HG03460 (cell line): ENCODE data around the gene RAD18.

Experiments used
- ATAC-seq: cut with Tn5 transposase; IDR thresholded peaks from one replicate; pipeline ENCODE4 v1.9.1; 2021; ENCODE audit not compliant: unreplicated experiment

RAD18 gene

GRCh38 chr3:8900869-8901268 is 62.4 kb downstream of the RAD18 start:
- no peak for ATAC-seq

DNA sequence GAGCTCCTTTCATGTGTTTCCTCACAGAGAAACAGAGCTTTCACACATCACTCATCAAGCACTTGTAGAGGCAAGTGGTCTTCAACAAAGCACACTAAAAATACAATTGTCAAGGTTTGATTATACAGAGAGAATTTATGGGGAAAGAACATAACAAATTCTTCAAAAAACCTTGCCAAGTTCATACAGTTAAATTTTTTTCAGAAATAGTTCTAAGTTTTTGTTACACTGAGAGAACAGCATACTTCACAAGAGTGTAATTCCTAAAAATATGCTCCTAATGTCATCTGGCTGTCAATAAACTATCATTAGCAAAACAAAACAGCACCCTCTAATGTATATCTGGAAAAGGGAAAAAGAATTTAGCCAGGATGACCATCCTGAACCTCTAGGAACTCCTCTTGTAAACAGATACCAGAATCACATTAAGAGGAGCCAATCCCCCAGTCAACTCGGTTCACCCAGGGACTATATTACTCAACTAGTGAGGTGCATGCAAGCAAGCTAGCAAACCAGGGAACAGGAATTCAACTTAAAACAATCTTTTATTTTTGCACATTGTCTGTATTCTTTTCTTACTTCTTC is 63.3 kb downstream of the RAD18 start:
- ATAC-seq: no peak

- ATAC-seq: no peak
These were observed 67.4 kb downstream of the RAD18 start for GRCh38 chr3:8895829-8896228.

GRCh38 chr3:8893001-8893400 is 70.3 kb downstream of the RAD18 start:
- ATAC-seq: no peak

- ATAC-seq: no peak
These were observed 71.5 kb downstream of the RAD18 start for GRCh38 chr3:8891774-8892173.

GRCh38 chr3:8891303-8891702 is 72.0 kb downstream of the RAD18 start:
- ATAC-seq: no peak

DNA sequence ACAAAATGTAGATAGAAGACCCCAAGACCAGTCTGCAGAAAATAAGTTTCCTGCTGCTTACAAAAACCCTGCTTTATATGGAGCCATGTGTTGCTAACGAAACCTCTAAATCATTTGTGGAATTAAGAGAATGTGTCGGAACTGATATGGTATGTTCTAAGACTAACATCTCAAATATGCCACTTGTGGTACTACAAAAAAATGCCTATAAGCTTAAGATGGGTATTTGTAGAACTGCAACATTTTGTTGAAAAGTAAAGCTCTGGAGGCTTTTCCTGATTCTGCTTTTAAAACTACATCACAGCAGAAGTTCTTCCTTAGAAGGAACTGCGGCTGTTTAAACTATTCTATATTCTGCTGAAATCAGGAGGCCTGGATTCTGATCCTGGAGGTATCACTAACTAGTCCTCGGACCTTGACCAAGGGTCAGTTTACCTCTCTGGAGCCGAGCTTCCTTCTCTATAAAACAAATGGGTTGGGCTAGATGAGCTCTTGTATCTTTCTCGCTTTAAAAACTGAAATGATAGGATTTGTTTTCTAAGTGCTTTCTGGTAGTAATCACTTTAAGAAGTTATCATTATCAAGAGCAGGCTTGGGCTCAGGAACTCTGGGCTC is 74.9 kb downstream of the RAD18 start:
- ATAC-seq: no peak

DNA sequence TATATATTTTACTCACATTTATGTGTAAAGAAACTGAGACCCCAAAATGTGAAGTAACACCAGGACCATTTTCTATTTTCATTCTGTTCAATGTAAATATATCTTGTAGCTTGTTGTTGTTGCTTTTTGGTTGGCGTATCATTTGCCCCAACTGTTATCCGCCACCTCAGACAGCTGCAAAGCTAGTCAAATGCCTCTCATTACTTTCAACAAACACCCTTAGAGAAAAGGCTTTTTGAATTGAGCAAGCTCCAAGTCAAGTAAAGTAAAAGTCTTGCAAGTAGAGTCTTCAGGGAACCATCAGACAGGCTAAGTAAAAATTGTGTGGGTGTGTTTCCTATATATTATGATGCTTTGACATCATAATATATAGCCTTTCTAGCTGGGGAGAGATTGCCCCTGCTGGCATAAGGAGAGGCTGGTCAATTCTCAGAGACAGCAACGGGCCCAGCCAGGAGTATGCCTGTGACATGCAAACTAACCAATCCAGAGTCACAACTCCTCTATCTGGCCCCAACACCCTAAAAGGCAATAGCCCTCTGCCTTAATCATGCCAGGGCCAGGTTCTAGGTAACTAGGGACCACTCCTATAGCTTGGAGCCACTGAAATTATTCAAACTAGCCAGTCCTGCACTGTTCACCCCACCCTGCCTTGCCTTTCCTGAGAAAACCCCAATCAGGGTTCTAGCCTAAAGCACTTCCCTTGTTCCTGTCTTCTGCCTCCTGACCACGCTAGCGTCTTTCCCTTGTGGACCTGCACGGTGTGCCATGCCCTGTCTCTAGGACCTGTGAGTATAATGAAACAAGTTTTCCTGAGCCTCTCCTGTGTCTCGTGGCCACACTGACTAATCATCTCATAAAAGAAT is 75.6 kb downstream of the RAD18 start:
- no peak for ATAC-seq

- no peak for ATAC-seq
These were observed 76.7 kb downstream of the RAD18 start for GRCh38 chr3:8886546-8886945.

- ATAC-seq: no peak
These were observed 77.5 kb downstream of the RAD18 start for GRCh38 chr3:8885536-8886316.

DNA sequence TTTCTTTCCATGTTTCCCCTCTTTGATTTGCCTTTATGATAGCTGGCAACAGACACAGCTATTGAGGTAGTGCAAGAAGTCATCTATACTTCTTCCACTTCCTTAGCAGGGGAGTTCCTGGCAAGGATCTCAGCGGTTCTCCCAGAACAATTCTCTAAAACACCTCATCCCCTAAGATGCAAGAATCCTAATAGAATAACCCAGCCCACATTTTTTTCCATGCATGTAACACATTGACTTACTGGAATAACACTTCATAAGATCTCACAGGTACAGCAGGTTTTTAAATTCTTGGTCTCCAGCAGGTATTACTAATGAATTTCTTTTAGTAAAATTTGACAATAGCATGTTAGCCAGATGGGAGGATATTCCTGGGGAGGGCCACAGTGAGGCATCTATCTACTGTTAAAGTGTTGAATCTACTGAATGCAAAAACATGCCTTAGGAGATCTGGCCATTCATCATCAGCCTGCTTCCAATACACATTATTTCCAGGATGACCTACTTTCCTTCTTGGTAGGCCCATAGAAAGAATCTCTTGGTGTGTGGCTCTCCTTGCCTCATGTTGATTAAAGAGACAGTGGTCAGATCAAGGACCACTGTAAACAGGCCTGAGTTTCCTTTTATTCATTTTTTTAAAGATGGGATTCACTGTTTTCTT is 78.5 kb downstream of the RAD18 start:
- ATAC-seq: no peak

GRCh38 chr3:8882642-8883041 is 80.6 kb downstream of the RAD18 start:
- ATAC-seq: peak; percentile 28

DNA sequence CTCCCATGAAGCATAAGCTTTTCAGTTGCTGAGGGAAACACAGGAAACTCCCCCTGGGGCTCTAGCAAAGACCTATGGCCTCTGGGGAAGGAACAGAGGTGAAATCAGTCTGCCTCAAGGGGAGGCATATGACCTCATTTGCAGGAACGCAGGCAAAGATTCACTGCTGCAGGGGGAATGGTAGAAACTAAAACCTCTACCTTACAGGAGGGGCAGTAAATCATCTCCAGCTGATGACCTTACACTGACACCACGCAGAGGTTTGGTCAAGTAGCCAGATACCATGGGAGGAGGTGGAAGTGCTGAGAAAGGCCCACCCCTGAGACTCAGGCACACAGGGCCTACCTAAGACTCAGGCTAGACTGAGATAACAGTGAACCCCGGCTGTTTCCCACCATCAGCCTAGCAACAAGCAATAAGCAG is 81.1 kb downstream of the RAD18 start:
- peak; percentile 71 for ATAC-seq

DNA sequence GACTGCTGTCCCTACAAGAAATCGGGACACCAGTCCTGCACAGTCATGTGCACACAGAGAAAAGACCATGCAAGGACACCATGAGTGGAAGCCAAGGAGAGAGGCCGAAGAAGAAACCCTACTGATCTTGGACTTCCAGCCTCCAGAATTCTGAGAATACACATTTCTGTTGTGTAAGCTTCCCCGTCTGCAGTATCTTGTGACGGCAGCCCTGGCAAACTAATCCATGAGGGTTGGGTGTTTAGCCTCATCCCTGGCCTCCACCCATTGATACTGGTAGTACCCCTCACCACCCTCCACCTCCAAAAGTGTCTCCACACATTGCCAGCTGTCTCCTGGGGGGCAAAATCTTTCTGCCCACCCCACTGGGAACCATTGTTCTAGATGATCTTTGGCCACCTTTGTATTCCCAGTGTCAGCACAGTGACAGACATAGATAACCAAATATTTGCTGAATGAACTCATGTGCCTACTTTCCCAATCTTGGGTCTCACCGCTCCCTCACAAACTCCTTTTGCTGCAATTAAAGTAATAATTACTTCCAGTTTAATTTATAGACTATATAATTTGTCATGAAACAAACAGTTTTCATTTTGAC is 83.8 kb downstream of the RAD18 start:
- no peak for ATAC-seq

GRCh38 chr3:8875836-8876235 is 87.4 kb downstream of the RAD18 start:
- no peak for ATAC-seq

DNA sequence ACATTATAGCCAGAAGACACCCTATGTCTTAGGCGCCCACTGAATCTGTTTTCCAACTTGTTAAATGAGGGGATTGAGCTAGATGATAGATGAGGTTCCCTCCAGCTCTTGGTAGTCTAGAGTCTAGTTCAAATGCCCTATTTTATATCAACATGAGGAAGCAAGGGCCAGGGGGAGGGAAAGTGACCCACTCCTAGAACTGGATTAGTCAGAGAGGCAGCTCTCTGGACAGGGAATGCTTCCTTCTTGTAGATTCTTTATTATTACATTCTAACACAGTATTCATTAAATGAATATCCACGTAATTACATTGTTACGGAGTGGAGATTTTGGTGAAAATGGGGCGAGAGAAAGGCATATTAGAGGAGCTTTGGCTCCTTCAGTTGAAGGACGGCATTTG is 89.5 kb downstream of the RAD18 start:
- ATAC-seq: no peak

DNA sequence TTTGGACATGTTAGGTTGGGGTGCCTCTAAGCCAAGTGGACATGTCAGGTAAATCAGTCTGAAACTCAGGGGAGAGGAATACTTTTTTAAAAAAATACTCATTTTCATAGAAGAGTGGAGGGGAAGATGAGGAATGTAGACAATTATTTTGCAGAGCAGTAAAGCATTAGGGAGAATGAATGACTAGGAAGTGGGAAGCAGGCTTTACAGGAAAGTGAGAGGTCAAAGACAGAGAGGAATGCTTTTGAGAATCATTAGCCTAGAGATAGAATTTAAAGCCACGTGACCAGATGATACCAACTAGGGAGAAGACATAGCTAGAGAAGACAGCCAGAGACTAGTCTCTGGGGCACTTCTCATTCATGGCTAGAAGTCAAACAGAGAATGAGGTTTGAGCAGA is 91.0 kb downstream of the RAD18 start:
- ATAC-seq: no peak

DNA sequence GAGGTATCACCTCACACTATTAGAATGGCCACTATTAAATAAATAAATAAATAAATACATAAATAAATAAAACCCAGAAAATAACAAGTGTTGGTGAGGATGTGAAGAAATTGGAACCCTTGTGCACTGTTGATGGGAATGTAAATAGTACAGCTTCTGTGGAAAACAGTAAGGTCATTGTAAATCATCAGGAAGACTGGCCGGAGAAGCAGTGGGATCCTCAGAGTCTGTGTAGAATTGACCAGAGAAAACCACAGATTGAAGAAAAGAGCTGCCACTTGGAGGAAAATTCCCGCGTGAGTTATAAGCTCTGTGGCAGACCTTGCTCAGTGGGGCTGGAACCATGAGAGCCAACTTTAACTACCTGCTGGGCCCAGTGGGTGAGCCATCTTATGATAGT is 92.0 kb downstream of the RAD18 start:
- no peak for ATAC-seq

GRCh38 chr3:8870134-8870533 is 93.1 kb downstream of the RAD18 start:
- ATAC-seq: no peak

- no peak for ATAC-seq
These were observed 93.7 kb downstream of the RAD18 start for GRCh38 chr3:8869613-8870012.

- ATAC-seq: no peak
These were observed 94.3 kb downstream of the RAD18 start for GRCh38 chr3:8868996-8869395.
